B cell (primary cell): ENCODE measurements around the gene TMEM141.

Source experiments
- EZH2 ChIP-seq: IDR thresholded peaks from 2 replicates; pipeline ENCODE4 v1.6.1; 2012; ENCODE audit warnings: borderline replicate concordance, low read depth, mild to moderate bottlenecking, moderate library complexity, low read length; ENCODE audit not compliant: insufficient read depth, poor library complexity, severe bottlenecking
- TF ChIP-seq, protein P1 (sequence below): fragments of 200-600 bp; IDR thresholded peaks from one replicate; pipeline ENCODE4 v1.8.0; 2022; ENCODE audit warnings: antibody characterized with exemption, mild to moderate bottlenecking

GRCh38 chr9:136832581-136832980 lies 41.4 kb downstream of the TMEM141 start:
- TF ChIP-seq, protein P1, sequence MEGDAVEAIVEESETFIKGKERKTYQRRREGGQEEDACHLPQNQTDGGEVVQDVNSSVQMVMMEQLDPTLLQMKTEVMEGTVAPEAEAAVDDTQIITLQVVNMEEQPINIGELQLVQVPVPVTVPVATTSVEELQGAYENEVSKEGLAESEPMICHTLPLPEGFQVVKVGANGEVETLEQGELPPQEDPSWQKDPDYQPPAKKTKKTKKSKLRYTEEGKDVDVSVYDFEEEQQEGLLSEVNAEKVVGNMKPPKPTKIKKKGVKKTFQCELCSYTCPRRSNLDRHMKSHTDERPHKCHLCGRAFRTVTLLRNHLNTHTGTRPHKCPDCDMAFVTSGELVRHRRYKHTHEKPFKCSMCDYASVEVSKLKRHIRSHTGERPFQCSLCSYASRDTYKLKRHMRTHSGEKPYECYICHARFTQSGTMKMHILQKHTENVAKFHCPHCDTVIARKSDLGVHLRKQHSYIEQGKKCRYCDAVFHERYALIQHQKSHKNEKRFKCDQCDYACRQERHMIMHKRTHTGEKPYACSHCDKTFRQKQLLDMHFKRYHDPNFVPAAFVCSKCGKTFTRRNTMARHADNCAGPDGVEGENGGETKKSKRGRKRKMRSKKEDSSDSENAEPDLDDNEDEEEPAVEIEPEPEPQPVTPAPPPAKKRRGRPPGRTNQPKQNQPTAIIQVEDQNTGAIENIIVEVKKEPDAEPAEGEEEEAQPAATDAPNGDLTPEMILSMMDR, result no peak
- TF ChIP-seq EZH2, result no peak
